ENCODE measurements around the gene DRC3. TPM values are rescaled to one million over a fixed set of nuclear protein-coding genes. Genes with fewer than 3 reads are reported as not detected.
A peak's percentile ranks its signal among the peaks of the same experiment; 100 is the strongest.

Gene DRC3
- total RNA-seq, 2 experiments from 2014 or later: 0.40 to 0.64 TPM

DNA sequence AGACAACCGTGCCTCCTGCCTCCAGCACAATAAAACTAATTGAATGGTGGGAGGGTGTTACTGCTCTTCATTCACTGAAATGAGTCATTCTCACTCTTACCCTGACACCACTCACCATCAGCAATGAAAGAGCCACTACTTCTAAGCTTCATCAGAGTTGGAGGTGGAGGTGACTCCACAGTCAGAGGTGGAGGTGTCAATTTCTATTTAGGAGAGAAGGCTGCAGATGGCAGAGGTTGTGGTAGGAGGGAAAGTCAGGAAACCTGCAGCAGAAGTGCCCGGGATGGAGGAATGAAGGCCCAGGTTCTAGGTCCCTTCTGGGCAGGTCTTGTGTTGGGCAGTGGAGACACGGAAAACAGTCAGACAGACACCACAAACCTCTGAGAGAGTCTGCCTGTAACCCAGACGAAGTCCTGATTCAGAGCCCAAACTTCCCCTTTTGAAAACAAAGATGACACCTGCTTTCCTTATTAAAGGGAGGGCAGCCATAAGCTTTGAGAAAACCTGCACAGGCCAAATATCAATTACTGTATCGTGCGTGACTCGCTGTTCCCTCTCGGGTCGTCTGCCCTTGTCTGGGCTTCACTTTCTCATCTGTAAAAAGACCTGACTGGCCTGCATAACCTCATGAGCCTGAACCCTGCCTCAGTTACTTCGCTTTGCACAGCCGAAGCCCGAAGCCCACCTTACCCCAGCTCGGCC is 65.6 kb downstream of the DRC3 start:
- peak; percentile 30 for DNase-seq
- intact Hi-C loops (cut with micrococcal nuclease): loop anchor here (2.0 kb wide), 2 partner anchors 49 to 219 kb away; partner anchors contain the start of gene DRG2
- H3K36me3 Mint-ChIP-seq (ENCODE audit: low read depth): peaks cover 2% of the 10 kb centered on the region
- H3K4me1 Mint-ChIP-seq (ENCODE audit: low read depth): peaks cover 46% of the 10 kb centered on the region
- no peaks in the 10 kb centered on the region for H3K27me3 Mint-ChIP-seq (ENCODE audit: low read depth)
- H3K4me3 Mint-ChIP-seq: peak overlapping the region; percentile 86
- H3K27ac Mint-ChIP-seq: peak overlapping the region; percentile 79
- H3K9me3 Mint-ChIP-seq: no peaks in the 10 kb centered on the region
- CTCF ChIA-PET: interaction anchor here (0.6 to 1.1 kb wide), 5 partner anchors 10 to 356 kb away, joined by 3 to 8 read pairs (median 3); partner anchors contain the start of gene TOP3A

- Mint-ChIP-seq H3K4me1 (ENCODE audit: low read depth) (peaks cover 40% of the 10 kb centered on the region), H3K9me3 (no peaks in the 10 kb centered on the region), H3K36me3 (ENCODE audit: low read depth) (peaks cover 2% of the 10 kb centered on the region), H3K27ac (peak within 1 kb of the TSS; percentile 79), H3K27me3 (ENCODE audit: low read depth) (no peaks in the 10 kb centered on the region), H3K4me3 (peak within 1 kb of the TSS; percentile 86)
- peak; percentile 100 for DNase-seq
- intact Hi-C loops (cut with micrococcal nuclease): loop anchor here (1.0 to 2.0 kb wide), 7 partner anchors 48 to 448 kb away; partner anchors contain the start of genes ALKBH5, DRC3, DRG2 and PEMT
- CTCF ChIA-PET: interaction anchor here (0.6 to 1.1 kb wide), 2 partner anchors 11 to 276 kb away, joined by 3 read pairs; partner anchors contain the start of gene TOP3A
These were observed 66.3 kb downstream of the DRC3 start, which contains the start of the genes ATPAF2 and GID4 for GRCh38 chr17:18038861-18039534. TSS of gene ATPAF2 (minus strand) at chr17:18039168. CDS start at chr17:18039013, 155 bp downstream. TSS of gene GID4 (plus strand) at chr17:18039408. CDS start at chr17:18039465, 57 bp downstream.

DNA sequence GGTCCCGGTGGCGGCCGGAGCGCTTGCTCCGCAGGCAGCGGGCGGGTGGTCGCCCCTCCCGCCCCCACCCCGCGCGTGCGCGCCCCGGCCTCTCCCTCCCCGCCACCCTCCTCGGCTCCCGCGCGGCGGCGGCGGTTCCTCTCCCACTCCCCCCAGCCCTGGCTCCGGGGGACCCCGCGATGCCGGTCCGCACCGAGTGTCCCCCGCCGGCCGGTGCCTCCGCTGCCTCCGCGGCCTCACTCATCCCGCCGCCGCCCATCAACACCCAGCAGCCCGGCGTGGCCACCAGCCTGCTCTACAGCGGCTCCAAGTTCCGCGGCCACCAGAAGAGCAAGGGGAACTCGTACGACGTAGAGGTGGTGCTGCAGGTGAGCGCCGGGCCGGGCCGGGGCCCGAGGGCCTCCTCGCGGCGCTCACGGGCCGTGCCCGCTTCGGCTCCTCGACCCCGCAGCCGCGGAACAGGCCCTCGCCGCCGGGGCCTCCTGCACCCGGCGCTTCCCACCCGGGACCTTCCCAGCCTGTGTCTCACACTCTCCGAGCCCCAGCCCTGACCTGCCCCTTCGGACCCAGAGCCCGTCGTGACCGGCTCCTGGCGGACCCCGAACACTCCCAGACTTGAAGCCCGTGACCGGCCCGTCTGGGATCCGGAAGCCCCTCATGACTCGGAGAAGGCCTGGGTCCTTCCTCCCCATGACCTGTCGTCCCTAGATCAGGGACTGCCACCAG is 67.0 kb downstream of the DRC3 start:
- peaks cover 2% of the 10 kb centered on the region for H3K36me3 Mint-ChIP-seq (ENCODE audit: low read depth)
- H3K9me3 Mint-ChIP-seq: no peaks in the 10 kb centered on the region
- intact Hi-C loops (cut with micrococcal nuclease): loop anchor here (1.0 to 2.0 kb wide), 7 partner anchors 47 to 448 kb away; partner anchors contain the start of genes ALKBH5, DRC3, DRG2 and PEMT
- H3K27me3 Mint-ChIP-seq (ENCODE audit: low read depth): no peaks in the 10 kb centered on the region
- H3K4me1 Mint-ChIP-seq (ENCODE audit: low read depth): peaks cover 40% of the 10 kb centered on the region
- H3K4me3 Mint-ChIP-seq: peak overlapping the region; percentile 86
- H3K27ac Mint-ChIP-seq: peak overlapping the region; percentile 72
- DNase-seq: peak; percentile 41
- CTCF ChIA-PET: interaction anchor here (0.8 kb wide), 1 partner anchor 11 kb away, joined by 3 read pairs; no protein-coding TSS in a partner anchor

- CTCF ChIA-PET: interaction anchor here (0.8 kb wide), 1 partner anchor 11 kb away, joined by 3 read pairs; no protein-coding TSS in a partner anchor
- peak; percentile 8 for DNase-seq
- Mint-ChIP-seq H3K4me3 (peak overlapping the region; percentile 85), H3K9me3 (no peaks in the 10 kb centered on the region), H3K27me3 (ENCODE audit: low read depth) (no peaks in the 10 kb centered on the region), H3K36me3 (ENCODE audit: low read depth) (peaks cover 2% of the 10 kb centered on the region), H3K4me1 (ENCODE audit: low read depth) (peaks cover 40% of the 10 kb centered on the region), H3K27ac (peak overlapping the region; percentile 72)
- intact Hi-C loops (cut with micrococcal nuclease): no loop called here
These were observed 67.7 kb downstream of the DRC3 start for GRCh38 chr17:18040261-18040858.

DNA sequence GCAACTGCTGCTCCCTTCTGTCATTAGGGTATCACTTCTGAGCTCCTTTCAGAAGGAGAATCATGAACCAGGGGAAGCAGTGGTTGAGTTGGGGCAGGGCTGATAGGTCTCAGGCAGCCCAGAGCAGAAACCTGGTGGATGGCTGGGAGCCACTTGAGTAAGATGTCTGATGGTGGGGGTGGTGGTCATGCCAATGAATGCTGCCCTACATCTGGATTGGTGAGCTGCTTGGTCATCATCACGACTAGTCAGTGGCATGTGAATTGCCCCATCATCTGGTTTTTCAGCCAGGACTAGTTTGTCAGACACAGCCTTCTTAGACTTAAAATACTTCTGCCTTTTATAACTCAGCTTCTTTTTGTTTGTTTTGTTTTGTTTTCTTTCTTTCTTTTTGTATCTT is 69.1 kb downstream of the DRC3 start:
- no peak for DNase-seq
- Mint-ChIP-seq H3K9me3 (no peaks in the 10 kb centered on the region), H3K27me3 (ENCODE audit: low read depth) (no peaks in the 10 kb centered on the region), H3K4me3 (no peak overlapping the region), H3K27ac (no peak overlapping the region), H3K36me3 (ENCODE audit: low read depth) (peaks cover 2% of the 10 kb centered on the region), H3K4me1 (ENCODE audit: low read depth) (peaks cover 37% of the 10 kb centered on the region)
- CTCF ChIA-PET: interaction anchor here (1.0 kb wide), 1 partner anchor 123 kb away, joined by 3 read pairs; no protein-coding TSS in a partner anchor
- intact Hi-C loops (cut with micrococcal nuclease): no loop called here

DNA sequence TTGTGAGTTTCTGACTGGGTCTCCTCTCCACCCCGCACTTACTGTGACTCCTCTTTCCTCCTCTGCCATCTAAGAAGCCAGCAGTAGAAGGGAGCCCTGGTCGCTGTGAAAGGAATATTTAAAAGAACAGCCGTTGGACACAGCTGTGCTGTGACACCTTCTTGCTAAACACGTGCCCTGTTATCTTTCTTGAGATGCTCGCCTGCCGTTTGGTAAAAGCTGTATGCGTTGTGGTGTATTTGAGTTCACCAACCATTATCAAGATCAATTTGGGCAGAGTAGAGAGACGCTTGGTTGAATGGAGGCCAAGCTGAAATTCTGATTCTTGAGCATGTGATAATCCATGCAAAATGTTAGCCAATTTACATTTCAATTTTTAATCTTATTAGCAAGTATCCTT is 70.3 kb downstream of the DRC3 start:
- Mint-ChIP-seq H3K4me3 (no peak overlapping the region), H3K4me1 (ENCODE audit: low read depth) (peaks cover 27% of the 10 kb centered on the region), H3K27me3 (ENCODE audit: low read depth) (no peaks in the 10 kb centered on the region), H3K9me3 (no peaks in the 10 kb centered on the region), H3K36me3 (ENCODE audit: low read depth) (peaks cover 5% of the 10 kb centered on the region), H3K27ac (no peak overlapping the region)
- CTCF ChIA-PET: no interaction called here
- intact Hi-C loops (cut with micrococcal nuclease): no loop called here
- DNase-seq: no peak

- DNase-seq: no peak
- H3K9me3 Mint-ChIP-seq: no peaks in the 10 kb centered on the region
- peaks cover 23% of the 10 kb centered on the region for H3K4me1 Mint-ChIP-seq (ENCODE audit: low read depth)
- intact Hi-C loops (cut with micrococcal nuclease): no loop called here
- no peak overlapping the region for H3K4me3 Mint-ChIP-seq
- no peak overlapping the region for H3K27ac Mint-ChIP-seq
- CTCF ChIA-PET: no interaction called here
- no peaks in the 10 kb centered on the region for H3K27me3 Mint-ChIP-seq (ENCODE audit: low read depth)
- peaks cover 8% of the 10 kb centered on the region for H3K36me3 Mint-ChIP-seq (ENCODE audit: low read depth)
These were observed 70.8 kb downstream of the DRC3 start for GRCh38 chr17:18043491-18043890.

DNA sequence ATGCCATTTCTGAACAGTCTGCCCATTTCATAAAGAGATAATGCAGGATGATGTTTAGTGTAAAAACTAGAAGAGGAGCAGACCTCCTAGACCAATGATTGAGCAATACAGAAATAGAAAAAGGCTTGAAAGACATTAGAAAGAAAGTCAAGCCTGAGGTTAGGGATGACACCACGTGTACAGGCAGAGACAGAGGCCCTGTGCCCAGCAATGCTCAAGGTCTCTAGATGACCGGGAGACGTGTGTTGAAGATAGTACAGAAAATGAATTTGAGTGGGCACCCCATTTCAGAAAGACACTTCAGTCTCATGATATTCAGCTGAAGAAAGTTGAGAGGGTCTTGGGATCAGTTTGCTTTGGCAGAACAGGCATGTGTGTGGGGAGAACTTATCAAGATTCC is 71.9 kb downstream of the DRC3 start:
- intact Hi-C loops (cut with micrococcal nuclease): no loop called here
- no peak for DNase-seq
- Mint-ChIP-seq H3K9me3 (no peaks in the 10 kb centered on the region), H3K27me3 (ENCODE audit: low read depth) (no peaks in the 10 kb centered on the region), H3K4me3 (no peak overlapping the region), H3K27ac (no peak overlapping the region), H3K36me3 (ENCODE audit: low read depth) (peaks cover 8% of the 10 kb centered on the region), H3K4me1 (ENCODE audit: low read depth) (peaks cover 22% of the 10 kb centered on the region)
- CTCF ChIA-PET: no interaction called here

GRCh38 chr17:18045691-18046350 is 73.2 kb downstream of the DRC3 start:
- Mint-ChIP-seq H3K27me3 (ENCODE audit: low read depth) (no peaks in the 10 kb centered on the region), H3K4me1 (ENCODE audit: low read depth) (peaks cover 14% of the 10 kb centered on the region), H3K27ac (no peak overlapping the region), H3K36me3 (ENCODE audit: low read depth) (peaks cover 8% of the 10 kb centered on the region), H3K9me3 (no peaks in the 10 kb centered on the region), H3K4me3 (no peak overlapping the region)
- CTCF ChIA-PET: no interaction called here
- intact Hi-C loops (cut with micrococcal nuclease): no loop called here
- no peak for DNase-seq

DNA sequence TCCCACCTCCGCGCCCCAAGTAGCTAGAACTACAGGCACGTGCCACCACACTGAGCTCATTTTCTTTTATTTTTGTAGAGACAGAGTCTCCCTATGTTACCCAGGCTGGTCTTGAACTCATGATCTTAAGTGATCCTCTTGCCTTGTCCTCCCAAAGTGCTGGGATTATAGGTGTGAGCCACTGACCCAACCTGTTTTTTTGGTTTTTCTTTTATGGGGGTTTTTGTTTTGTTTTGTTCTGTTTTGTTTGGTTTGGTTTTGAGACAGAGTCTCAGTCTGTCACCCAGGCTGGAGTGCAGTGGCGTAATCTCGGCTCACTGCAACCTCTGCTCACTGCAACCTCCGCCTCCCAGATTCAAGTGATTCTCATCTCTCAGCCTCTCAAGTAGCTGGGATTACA is 82.9 kb downstream of the DRC3 start:
- Mint-ChIP-seq H3K36me3 (ENCODE audit: low read depth) (peaks cover 12% of the 10 kb centered on the region), H3K27ac (no peak overlapping the region)

GRCh38 chr17:18056214-18056613 is 83.6 kb downstream of the DRC3 start:
- Mint-ChIP-seq H3K4me1 (ENCODE audit: low read depth) (no peaks in the 10 kb centered on the region), H3K27ac (no peak overlapping the region), H3K27me3 (ENCODE audit: low read depth) (no peaks in the 10 kb centered on the region), H3K36me3 (ENCODE audit: low read depth) (peaks cover 12% of the 10 kb centered on the region), H3K4me3 (no peak overlapping the region), H3K9me3 (no peaks in the 10 kb centered on the region)
- intact Hi-C loops (cut with micrococcal nuclease): no loop called here
- CTCF ChIA-PET: interaction anchor here (1.2 kb wide), 1 partner anchor 414 kb away, joined by 3 read pairs; no protein-coding TSS in a partner anchor
- no peak for DNase-seq

More for the DNA sequence above, 82.9 kb downstream of the DRC3 start:
- CTCF ChIA-PET: interaction anchor here (1.2 kb wide), 1 partner anchor 414 kb away, joined by 3 read pairs; no protein-coding TSS in a partner anchor
- intact Hi-C loops (cut with micrococcal nuclease): no loop called here
- H3K27me3 Mint-ChIP-seq (ENCODE audit: low read depth): no peaks in the 10 kb centered on the region
- no peaks in the 10 kb centered on the region for H3K4me1 Mint-ChIP-seq (ENCODE audit: low read depth)
- H3K4me3 Mint-ChIP-seq: no peak overlapping the region
- H3K9me3 Mint-ChIP-seq: no peaks in the 10 kb centered on the region
- no peak for DNase-seq

All from activated naive CD4-positive, alpha-beta T cell treated with anti-CD3 and anti-CD28 coated beads for 36 hours (primary cell).